HepG2 (cell line): ENCODE measurements around the gene TMEM38A.

Experiments
- AFF4 ChIP-seq: sonication (generic); formaldehyde crosslinking; IDR thresholded peaks from 2 replicates; pipeline ENCODE4 v1.4.0; 2020; ENCODE audit warnings: missing genetic modification reagents
- BCL3 ChIP-seq: sonication (generic); formaldehyde crosslinking; IDR thresholded peaks from 2 replicates; pipeline ENCODE4 v1.5.1; 2020; ENCODE audit warnings: mild to moderate bottlenecking, missing genetic modification reagents, moderate library complexity
- CBX5 ChIP-seq: sonication (generic); formaldehyde crosslinking; IDR thresholded peaks from 2 replicates; pipeline ENCODE4 v1.4.0; 2020; ENCODE audit warnings: missing genetic modification reagents, borderline replicate concordance
- FOXM1 ChIP-seq: sonication (generic); formaldehyde crosslinking; IDR thresholded peaks from 2 replicates; pipeline ENCODE4 v1.5.0; 2020; ENCODE audit warnings: missing genetic modification reagents
- MAZ ChIP-seq, 2 experiments: sonication (generic) in 1 of 2; formaldehyde crosslinking in 1 of 2; IDR thresholded peaks; 2 replicates each; pipeline versions ENCODE4 v1.5.0 to v1.6.1; 2012 to 2020; ENCODE audit warnings: low read depth in 2 of 2, mild to moderate bottlenecking in 2 of 2, borderline replicate concordance in 1 of 2, improper control_type of control experiment in 1 of 2, low read length in 1 of 2, missing genetic modification reagents in 1 of 2, moderate library complexity in 1 of 2
- NR2F1 ChIP-seq, 2 experiments: fragments of 450-650 bp in 1 of 2; formaldehyde crosslinking in 1 of 2; IDR thresholded peaks; 2 replicates each; pipeline versions ENCODE4 v1.5.0 to v1.6.1; 2016 to 2020; ENCODE audit warnings: mild to moderate bottlenecking in 1 of 2, missing compliant biosample characterization in 1 of 2, missing genetic modification reagents in 1 of 2, moderate library complexity in 1 of 2
- SIN3A ChIP-seq: IDR thresholded peaks from 2 replicates; pipeline ENCODE4 v1.6.1; 2011; ENCODE audit warnings: low read depth, mild to moderate bottlenecking, control low read depth, low read length, borderline replicate concordance
- SMC3 ChIP-seq: IDR thresholded peaks from 2 replicates; pipeline ENCODE4 v1.6.1; 2011; ENCODE audit warnings: low read length, improper control_type of control experiment
- SP1 ChIP-seq, 2 experiments: fragments of 450-650 bp in 1 of 2; sonication (generic) in 1 of 2; formaldehyde crosslinking in 1 of 2; IDR thresholded peaks; 2 replicates each; pipeline versions ENCODE4 v1.4.0 to v1.6.1; 2016 to 2020; ENCODE audit warnings: missing genetic modification reagents in 1 of 2
- ZNF558 ChIP-seq: sonication (generic); formaldehyde crosslinking; IDR thresholded peaks from 2 replicates; pipeline ENCODE4 v1.9.0; 2022; ENCODE audit warnings: mild to moderate bottlenecking, missing genetic modification reagents, borderline replicate concordance
- TF ChIP-seq, protein P1 (sequence below), 2 experiments: IDR thresholded peaks; 2 replicates each; pipeline ENCODE4 v1.6.1; 2011 to 2012; ENCODE audit warnings: low read length in 2 of 2, borderline replicate concordance in 1 of 2, low read depth in 1 of 2, mild to moderate bottlenecking in 1 of 2, moderate library complexity in 1 of 2
- TF ChIP-seq, protein P2 (sequence below): sonication (generic); formaldehyde crosslinking; IDR thresholded peaks from 2 replicates; pipeline ENCODE4 v1.5.0; 2020; ENCODE audit warnings: mild to moderate bottlenecking, missing genetic modification reagents, moderate library complexity
- TF ChIP-seq, protein P3 (sequence below): sonication (generic); formaldehyde crosslinking; IDR thresholded peaks from 2 replicates; pipeline ENCODE4; 2020; ENCODE audit warnings: missing genetic modification reagents, mild to moderate bottlenecking, borderline replicate concordance
- TF ChIP-seq, protein P4 (sequence below): sonication (generic); formaldehyde crosslinking; conservative IDR thresholded peaks from 2 replicates; pipeline ENCODE4 v1.4.0; 2020; ENCODE audit warnings: missing genetic modification reagents

DNA sequence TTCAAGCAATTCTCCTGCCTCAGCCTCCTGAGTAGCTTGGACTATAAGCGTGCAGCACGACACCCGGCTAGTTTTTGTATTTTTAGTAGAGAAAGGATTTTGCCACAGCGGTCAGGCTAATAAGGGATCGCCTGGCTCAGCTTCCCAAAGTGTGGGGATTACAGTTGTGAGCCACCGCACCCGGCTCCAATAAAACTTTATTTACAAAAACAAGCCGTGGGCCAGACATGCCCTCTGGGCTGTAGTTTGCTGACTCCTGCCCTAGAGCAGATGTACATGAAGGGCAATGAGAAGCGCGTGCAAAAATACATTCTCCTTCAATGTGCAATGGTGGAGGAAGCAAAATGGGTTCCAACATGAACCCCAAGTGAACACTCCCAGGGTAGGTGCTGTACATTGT lies 19.2 kb upstream of the TMEM38A start:
- TF ChIP-seq NR2F1 (CRISPR knock-in tag; IDR thresholded peaks at IDR 0.05) (no peak), FOXM1 (CRISPR knock-in tag) (no peak), SIN3A (no peak), SP1 (IDR thresholded peaks at IDR 0.05) (no peak), SP1 (CRISPR knock-in tag; IDR thresholded peaks at IDR 0.05) (no peak), CBX5 (CRISPR knock-in tag) (no peak), AFF4 (CRISPR knock-in tag) (no peak), SMC3 (no peak), BCL3 (CRISPR knock-in tag) (no peak), ZNF558 (CRISPR knock-in tag) (no peak), MAZ (IDR thresholded peaks at IDR 0.05; ENCODE audit: borderline replicate concordance, low read depth, low read length) (no peak), MAZ (CRISPR knock-in tag; IDR thresholded peaks at IDR 0.05; ENCODE audit: low read depth) (no peak)
- TF ChIP-seq, protein P1, sequence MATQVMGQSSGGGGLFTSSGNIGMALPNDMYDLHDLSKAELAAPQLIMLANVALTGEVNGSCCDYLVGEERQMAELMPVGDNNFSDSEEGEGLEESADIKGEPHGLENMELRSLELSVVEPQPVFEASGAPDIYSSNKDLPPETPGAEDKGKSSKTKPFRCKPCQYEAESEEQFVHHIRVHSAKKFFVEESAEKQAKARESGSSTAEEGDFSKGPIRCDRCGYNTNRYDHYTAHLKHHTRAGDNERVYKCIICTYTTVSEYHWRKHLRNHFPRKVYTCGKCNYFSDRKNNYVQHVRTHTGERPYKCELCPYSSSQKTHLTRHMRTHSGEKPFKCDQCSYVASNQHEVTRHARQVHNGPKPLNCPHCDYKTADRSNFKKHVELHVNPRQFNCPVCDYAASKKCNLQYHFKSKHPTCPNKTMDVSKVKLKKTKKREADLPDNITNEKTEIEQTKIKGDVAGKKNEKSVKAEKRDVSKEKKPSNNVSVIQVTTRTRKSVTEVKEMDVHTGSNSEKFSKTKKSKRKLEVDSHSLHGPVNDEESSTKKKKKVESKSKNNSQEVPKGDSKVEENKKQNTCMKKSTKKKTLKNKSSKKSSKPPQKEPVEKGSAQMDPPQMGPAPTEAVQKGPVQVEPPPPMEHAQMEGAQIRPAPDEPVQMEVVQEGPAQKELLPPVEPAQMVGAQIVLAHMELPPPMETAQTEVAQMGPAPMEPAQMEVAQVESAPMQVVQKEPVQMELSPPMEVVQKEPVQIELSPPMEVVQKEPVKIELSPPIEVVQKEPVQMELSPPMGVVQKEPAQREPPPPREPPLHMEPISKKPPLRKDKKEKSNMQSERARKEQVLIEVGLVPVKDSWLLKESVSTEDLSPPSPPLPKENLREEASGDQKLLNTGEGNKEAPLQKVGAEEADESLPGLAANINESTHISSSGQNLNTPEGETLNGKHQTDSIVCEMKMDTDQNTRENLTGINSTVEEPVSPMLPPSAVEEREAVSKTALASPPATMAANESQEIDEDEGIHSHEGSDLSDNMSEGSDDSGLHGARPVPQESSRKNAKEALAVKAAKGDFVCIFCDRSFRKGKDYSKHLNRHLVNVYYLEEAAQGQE (IDR thresholded peaks at IDR 0.05; ENCODE audit: borderline replicate concordance in 1 of 2, low read depth in 1 of 2, low read length in 2 of 2): no peak
- TF ChIP-seq, protein P2, sequence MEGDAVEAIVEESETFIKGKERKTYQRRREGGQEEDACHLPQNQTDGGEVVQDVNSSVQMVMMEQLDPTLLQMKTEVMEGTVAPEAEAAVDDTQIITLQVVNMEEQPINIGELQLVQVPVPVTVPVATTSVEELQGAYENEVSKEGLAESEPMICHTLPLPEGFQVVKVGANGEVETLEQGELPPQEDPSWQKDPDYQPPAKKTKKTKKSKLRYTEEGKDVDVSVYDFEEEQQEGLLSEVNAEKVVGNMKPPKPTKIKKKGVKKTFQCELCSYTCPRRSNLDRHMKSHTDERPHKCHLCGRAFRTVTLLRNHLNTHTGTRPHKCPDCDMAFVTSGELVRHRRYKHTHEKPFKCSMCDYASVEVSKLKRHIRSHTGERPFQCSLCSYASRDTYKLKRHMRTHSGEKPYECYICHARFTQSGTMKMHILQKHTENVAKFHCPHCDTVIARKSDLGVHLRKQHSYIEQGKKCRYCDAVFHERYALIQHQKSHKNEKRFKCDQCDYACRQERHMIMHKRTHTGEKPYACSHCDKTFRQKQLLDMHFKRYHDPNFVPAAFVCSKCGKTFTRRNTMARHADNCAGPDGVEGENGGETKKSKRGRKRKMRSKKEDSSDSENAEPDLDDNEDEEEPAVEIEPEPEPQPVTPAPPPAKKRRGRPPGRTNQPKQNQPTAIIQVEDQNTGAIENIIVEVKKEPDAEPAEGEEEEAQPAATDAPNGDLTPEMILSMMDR (CRISPR knock-in tag): no peak
- TF ChIP-seq, protein P3, sequence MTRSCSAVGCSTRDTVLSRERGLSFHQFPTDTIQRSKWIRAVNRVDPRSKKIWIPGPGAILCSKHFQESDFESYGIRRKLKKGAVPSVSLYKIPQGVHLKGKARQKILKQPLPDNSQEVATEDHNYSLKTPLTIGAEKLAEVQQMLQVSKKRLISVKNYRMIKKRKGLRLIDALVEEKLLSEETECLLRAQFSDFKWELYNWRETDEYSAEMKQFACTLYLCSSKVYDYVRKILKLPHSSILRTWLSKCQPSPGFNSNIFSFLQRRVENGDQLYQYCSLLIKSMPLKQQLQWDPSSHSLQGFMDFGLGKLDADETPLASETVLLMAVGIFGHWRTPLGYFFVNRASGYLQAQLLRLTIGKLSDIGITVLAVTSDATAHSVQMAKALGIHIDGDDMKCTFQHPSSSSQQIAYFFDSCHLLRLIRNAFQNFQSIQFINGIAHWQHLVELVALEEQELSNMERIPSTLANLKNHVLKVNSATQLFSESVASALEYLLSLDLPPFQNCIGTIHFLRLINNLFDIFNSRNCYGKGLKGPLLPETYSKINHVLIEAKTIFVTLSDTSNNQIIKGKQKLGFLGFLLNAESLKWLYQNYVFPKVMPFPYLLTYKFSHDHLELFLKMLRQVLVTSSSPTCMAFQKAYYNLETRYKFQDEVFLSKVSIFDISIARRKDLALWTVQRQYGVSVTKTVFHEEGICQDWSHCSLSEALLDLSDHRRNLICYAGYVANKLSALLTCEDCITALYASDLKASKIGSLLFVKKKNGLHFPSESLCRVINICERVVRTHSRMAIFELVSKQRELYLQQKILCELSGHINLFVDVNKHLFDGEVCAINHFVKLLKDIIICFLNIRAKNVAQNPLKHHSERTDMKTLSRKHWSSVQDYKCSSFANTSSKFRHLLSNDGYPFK (CRISPR knock-in tag): no peak
- TF ChIP-seq, protein P4, sequence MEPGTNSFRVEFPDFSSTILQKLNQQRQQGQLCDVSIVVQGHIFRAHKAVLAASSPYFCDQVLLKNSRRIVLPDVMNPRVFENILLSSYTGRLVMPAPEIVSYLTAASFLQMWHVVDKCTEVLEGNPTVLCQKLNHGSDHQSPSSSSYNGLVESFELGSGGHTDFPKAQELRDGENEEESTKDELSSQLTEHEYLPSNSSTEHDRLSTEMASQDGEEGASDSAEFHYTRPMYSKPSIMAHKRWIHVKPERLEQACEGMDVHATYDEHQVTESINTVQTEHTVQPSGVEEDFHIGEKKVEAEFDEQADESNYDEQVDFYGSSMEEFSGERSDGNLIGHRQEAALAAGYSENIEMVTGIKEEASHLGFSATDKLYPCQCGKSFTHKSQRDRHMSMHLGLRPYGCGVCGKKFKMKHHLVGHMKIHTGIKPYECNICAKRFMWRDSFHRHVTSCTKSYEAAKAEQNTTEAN: no peak
